HepG2 (cell line): ENCODE results near the gene CCDC59. TPM values are rescaled to one million over a fixed set of nuclear protein-coding genes. Genes with fewer than 3 reads are reported as not detected.

ENCODE experiments used
- CEBPB ChIP-seq: IDR thresholded peaks from 2 replicates; pipeline ENCODE4 v1.6.1; 2011; ENCODE audit warnings: low read depth, low read length, improper control_type of control experiment, borderline replicate concordance
- CSRNP1 ChIP-seq: sonication (generic); formaldehyde crosslinking; IDR thresholded peaks from 2 replicates; pipeline ENCODE4 v1.8.1; 2023; ENCODE audit warnings: mild to moderate bottlenecking, missing genetic modification reagents
- DZIP1 ChIP-seq: sonication (generic); formaldehyde crosslinking; IDR thresholded peaks from 2 replicates; pipeline ENCODE4 v1.5.0; 2020; ENCODE audit warnings: mild to moderate bottlenecking, missing genetic modification reagents
- ETV5 ChIP-seq: IDR thresholded peaks from 2 replicates; pipeline ENCODE4 v1.6.1; 2018; ENCODE audit warnings: missing biosample characterization, missing genetic modification reagents, inconsistent platforms, borderline replicate concordance
- IRF9 ChIP-seq: sonication (generic); formaldehyde crosslinking; IDR thresholded peaks from 2 replicates; pipeline ENCODE4 v1.8.0; 2022; ENCODE audit warnings: missing genetic modification reagents, mild to moderate bottlenecking, borderline replicate concordance
- MAFF ChIP-seq: IDR thresholded peaks from 2 replicates; pipeline ENCODE4 v1.6.1; 2011; ENCODE audit warnings: low read depth, low read length, improper control_type of control experiment
- MLLT10 ChIP-seq: sonication (generic); formaldehyde crosslinking; IDR thresholded peaks from 2 replicates; pipeline ENCODE4 v1.4.0; 2020; ENCODE audit warnings: missing genetic modification reagents
- MZF1 ChIP-seq: sonication (generic); formaldehyde crosslinking; IDR thresholded peaks from 2 replicates; pipeline ENCODE4 v1.8.1; 2023; ENCODE audit warnings: mild to moderate bottlenecking, missing genetic modification reagents, borderline replicate concordance
- NRL ChIP-seq: sonication (generic); formaldehyde crosslinking; IDR thresholded peaks from 2 replicates; pipeline ENCODE4 v1.5.0; 2020; ENCODE audit warnings: missing genetic modification reagents, mild to moderate bottlenecking, moderate library complexity, borderline replicate concordance
- ONECUT2 ChIP-seq: sonication (generic); formaldehyde crosslinking; IDR thresholded peaks from 2 replicates; pipeline ENCODE4 v1.4.0; 2020; ENCODE audit warnings: missing genetic modification reagents
- PITX1 ChIP-seq: sonication (generic); formaldehyde crosslinking; IDR thresholded peaks from 2 replicates; pipeline ENCODE4 v1.5.1; 2020; ENCODE audit warnings: mild to moderate bottlenecking, missing genetic modification reagents
- POGZ ChIP-seq: sonication (generic); formaldehyde crosslinking; IDR thresholded peaks from 2 replicates; pipeline ENCODE4 v1.4.0; 2020; ENCODE audit warnings: mild to moderate bottlenecking, missing genetic modification reagents
- SNAI1 ChIP-seq: sonication (generic); formaldehyde crosslinking; IDR thresholded peaks from 2 replicates; pipeline ENCODE4 v1.5.0; 2020; ENCODE audit warnings: mild to moderate bottlenecking, missing genetic modification reagents, borderline replicate concordance
- TFDP2 ChIP-seq: sonication (generic); formaldehyde crosslinking; IDR thresholded peaks from 2 replicates; pipeline ENCODE4 v1.4.0; 2020; ENCODE audit warnings: missing genetic modification reagents
- TRAFD1 ChIP-seq: sonication (generic); formaldehyde crosslinking; IDR thresholded peaks from 2 replicates; pipeline ENCODE4 v1.5.1; 2020; ENCODE audit warnings: missing genetic modification reagents, mild to moderate bottlenecking, borderline replicate concordance
- ZFP91 ChIP-seq: sonication (generic); formaldehyde crosslinking; IDR thresholded peaks from 2 replicates; pipeline ENCODE4 v1.9.0; 2022; ENCODE audit warnings: missing genetic modification reagents, mild to moderate bottlenecking, borderline replicate concordance
- ZNF431 ChIP-seq: sonication (generic); formaldehyde crosslinking; IDR thresholded peaks from 2 replicates; pipeline ENCODE4 v1.9.0; 2022; ENCODE audit warnings: missing genetic modification reagents, low read depth, mild to moderate bottlenecking, borderline replicate concordance
- ZNF563 ChIP-seq: sonication (generic); formaldehyde crosslinking; IDR thresholded peaks from 2 replicates; pipeline ENCODE4 v1.8.0; 2022; ENCODE audit warnings: mild to moderate bottlenecking, moderate library complexity, missing genetic modification reagents
- ZNF607 ChIP-seq: sonication (generic); formaldehyde crosslinking; IDR thresholded peaks from 2 replicates; pipeline ENCODE4 v1.5.1; 2020; ENCODE audit warnings: missing genetic modification reagents, mild to moderate bottlenecking, borderline replicate concordance
- polyA plus RNA-seq, 8 experiments: library from polyadenylated mRNA; depleted of rRNA in 3 of 8; stranded (reverse) in 7 of 8; unstranded in 1 of 8; fragments of >200 nt; fragmentation: Illumina TruSeq in 4 of 8; extraction: Trizol in 4 of 8; gene quantifications; 2 replicates each; pipeline versions ENCODE4 v1.2.1 to v1.2.3, GENCODE V29; 2011 to 2016; ENCODE audit warnings: low read depth in 4 of 8, missing spikeins in 1 of 8, mixed read lengths in 1 of 8; ENCODE audit not compliant: insufficient read depth in 1 of 8
- total RNA-seq, 5 experiments: library from RNA; depleted of rRNA; stranded (reverse); fragments of >200 nt; fragmentation: Illumina TruSeq; extraction: Trizol; gene quantifications; 2 replicates each; pipeline ENCODE4 v1.2.3, GENCODE V29; 2016; ENCODE audit warnings: low read depth in 1 of 5

CCDC59 gene
- total and polyA plus RNA-seq, 2 of the 13 experiments (the other 11 are each of a cell fraction or from before 2014, with no cell fraction given) = 16.1 to 81.3 TPM

- TF ChIP-seq ZFP91 (CRISPR knock-in tag) (peak; percentile 25; the same call in 1 of the 2 replicates), IRF9 (CRISPR knock-in tag) (no peak), SNAI1 (CRISPR knock-in tag) (no peak), ONECUT2 (CRISPR knock-in tag) (no peak), MLLT10 (no peak), MAFF (no peak), ZNF431 (CRISPR knock-in tag) (0 out of 2 replicates have a peak, but pooled peaks have one; percentile 53), TFDP2 (CRISPR knock-in tag) (0 out of 2 replicates have a peak, but pooled peaks have one; percentile 19), NRL (CRISPR knock-in tag) (no peak), PITX1 (peak; percentile 25; the same call in 1 of the 2 replicates), DZIP1 (CRISPR knock-in tag) (no peak), ETV5 (CRISPR knock-in tag) (peak; percentile 64; the same call in 1 of the 2 replicates), TRAFD1 (CRISPR knock-in tag) (no peak), CEBPB (peak; percentile 33; the same call in 1 of the 2 replicates), CSRNP1 (CRISPR knock-in tag) (no peak), ZNF607 (CRISPR knock-in tag) (peak; percentile 61; the same call in 1 of the 2 replicates), POGZ (CRISPR knock-in tag) (peak; percentile 48; the same call in 1 of the 2 replicates), ZNF563 (CRISPR knock-in tag) (no peak), MZF1 (CRISPR knock-in tag) (no peak)
Measured at GRCh38 chr12:82314406-82314892, 43.7 kb downstream of the CCDC59 start (continued).
